ENCODE measurements around the gene KIAA0319L.
A peak's percentile ranks its signal among the peaks of the same experiment; 100 is the strongest.
"Not testable (repeated sequence)": the region's sequence is repeated elsewhere in the genome, so short reads cannot be mapped to it uniquely, and the experiment has no call there.

The KIAA0319L gene

GRCh38 chr1:35580949-35581388 is 23.8 kb upstream of the KIAA0319L start:
- DNase-seq, result no peak

DNA sequence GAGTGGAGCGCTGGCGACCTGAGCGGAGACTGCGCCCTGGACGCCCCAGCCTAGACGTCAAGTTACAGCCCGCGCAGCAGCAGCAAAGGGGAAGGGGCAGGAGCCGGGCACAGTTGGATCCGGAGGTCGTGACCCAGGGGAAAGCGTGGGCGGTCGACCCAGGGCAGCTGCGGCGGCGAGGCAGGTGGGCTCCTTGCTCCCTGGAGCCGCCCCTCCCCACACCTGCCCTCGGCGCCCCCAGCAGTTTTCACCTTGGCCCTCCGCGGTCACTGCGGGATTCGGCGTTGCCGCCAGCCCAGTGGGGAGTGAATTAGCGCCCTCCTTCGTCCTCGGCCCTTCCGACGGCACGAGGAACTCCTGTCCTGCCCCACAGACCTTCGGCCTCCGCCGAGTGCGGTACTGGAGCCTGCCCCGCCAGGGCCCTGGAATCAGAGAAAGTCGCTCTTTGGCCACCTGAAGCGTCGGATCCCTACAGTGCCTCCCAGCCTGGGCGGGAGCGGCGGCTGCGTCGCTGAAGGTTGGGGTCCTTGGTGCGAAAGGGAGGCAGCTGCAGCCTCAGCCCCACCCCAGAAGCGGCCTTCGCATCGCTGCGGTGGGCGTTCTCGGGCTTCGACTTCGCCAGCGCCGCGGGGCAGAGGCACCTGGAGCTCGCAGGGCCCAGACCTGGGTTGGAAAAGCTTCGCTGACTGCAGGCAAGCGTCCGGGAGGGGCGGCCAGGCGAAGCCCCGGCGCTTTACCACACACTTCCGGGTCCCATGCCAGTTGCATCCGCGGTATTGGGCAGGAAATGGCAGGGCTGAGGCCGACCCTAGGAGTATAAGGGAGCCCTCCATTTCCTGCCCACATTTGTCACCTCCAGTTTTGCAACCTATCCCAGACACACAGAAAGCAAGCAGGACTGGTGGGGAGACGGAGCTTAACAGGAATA is 20.1 kb upstream of the KIAA0319L start:
- peak; percentile 90 to 91 for DNase-seq

GRCh38 chr1:35576766-35577070 is 19.5 kb upstream of the KIAA0319L start:
- not testable (repeated sequence) for DNase-seq

DNA sequence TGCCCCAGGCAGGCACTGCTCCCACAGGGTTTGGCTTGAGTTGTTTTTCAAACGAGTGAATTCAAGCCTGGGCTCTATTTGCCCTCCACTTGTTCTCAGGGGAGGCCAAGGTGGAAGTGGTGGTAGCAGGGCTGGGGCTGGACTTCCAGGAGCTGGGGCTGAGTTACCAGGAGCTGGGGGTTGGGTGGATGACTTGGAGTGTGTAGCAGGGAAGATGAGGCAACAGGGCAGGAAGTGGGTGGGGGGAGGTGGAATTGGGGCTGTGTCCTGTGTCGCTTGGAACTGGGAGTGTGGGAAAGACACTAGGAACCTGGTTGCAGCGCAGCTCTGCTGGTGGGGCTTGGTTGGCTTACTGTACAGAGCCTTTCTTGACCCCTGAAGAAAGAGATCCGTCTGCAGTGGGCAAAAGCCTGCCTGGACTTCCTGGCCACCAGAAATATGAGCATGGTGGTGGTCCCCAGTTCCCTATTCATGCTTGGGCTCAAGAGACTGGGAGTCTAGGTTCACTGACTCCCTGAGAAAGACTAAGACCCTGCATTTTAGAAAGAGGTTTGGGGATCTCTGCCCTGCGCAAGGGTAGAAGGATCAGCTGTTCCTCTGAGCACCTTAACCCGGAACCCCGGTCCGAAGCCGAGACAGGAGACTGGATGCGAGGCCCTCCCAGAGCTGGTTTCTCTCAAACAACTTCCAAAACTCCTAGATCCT is 19.0 kb upstream of the KIAA0319L start:
- DNase-seq, result peak; percentile 27 to 47

DNA sequence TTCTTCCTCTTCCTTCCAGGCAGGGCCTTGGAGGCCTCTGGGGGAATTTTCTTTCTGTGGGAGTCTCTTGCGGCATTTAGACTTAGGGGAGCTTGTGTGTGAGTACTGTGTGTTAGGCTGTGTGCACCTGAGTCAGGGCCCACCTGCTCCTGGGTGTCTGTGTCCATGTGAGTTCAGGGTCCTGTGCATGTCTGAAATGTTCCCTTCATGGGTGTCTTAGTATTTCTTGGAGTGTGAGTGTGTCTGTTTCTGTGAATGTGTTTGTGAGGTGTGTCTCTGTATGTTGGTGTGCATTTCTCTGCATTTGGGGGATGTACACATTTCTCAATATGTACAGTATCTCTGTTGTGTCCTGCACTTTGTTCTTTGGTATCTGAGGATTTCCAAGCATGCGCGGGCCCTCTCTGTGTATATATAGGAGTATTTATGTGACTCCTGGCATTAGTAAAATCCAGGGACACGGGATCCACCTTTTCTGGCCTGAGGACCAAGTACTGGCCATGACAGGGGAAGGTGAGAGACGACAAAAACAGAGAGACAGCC is 18.3 kb upstream of the KIAA0319L start:
- no peak for DNase-seq

- DNase-seq, result no peak
These were observed 17.6 kb upstream of the KIAA0319L start for GRCh38 chr1:35574655-35575415.

DNA sequence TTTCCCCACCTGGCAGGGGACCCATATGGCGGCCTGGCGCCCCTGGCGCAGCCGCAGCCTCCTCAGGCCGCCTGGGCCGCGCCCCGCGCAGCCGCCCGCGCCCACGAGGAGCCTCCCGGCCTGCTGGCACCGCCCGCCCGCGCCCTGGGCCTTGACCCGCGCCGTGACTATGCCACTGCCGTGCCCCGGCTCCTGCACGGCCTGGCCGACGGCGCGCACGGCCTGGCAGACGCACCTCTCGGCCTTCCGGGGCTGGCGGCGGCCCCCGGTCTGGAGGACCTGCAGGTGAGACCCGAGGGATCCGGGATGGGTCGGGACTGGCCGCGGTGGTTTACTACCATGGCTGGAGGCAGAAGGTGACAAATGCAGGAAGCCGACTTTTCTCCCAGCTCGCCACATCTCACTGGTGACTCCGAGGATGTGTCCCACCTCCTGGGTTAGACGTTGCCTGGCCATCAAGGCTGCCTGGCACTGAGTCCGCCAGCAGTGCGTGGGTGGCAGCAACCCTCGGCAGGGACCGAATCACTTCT is 17.0 kb upstream of the KIAA0319L start:
- no peak for DNase-seq

GRCh38 chr1:35573198-35574124 is 16.3 kb upstream of the KIAA0319L start, which contains the start of gene TFAP2E:
TSS of gene TFAP2E (plus strand) at chr1:35573314. CDS start at chr1:35573578, 264 bp downstream.
- DNase-seq, result no peak

DNA sequence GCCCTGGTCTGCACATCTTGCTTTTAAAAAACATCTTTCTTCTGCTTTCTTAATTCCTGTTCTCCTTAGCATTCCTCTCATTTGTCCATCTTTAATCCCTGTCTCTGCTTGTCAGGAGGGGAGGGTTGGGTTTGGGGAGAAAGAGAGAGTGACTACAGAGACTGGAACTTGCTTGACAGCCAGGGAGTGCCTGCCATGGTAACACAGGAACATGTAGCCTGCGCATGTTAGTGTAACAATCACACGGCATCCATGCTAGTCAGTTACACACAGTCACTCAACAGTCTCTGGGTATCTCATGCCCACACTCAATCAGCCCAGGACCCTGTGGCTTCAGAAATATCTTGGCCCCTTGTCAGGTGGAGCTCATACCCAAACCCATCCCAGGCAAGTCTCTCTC is 15.1 kb upstream of the KIAA0319L start:
- no peak for DNase-seq

- no peak for DNase-seq
These were observed 14.1 kb upstream of the KIAA0319L start for GRCh38 chr1:35571263-35571662.

- no peak for DNase-seq
These were observed 13.5 kb upstream of the KIAA0319L start for GRCh38 chr1:35570589-35571137.

DNA sequence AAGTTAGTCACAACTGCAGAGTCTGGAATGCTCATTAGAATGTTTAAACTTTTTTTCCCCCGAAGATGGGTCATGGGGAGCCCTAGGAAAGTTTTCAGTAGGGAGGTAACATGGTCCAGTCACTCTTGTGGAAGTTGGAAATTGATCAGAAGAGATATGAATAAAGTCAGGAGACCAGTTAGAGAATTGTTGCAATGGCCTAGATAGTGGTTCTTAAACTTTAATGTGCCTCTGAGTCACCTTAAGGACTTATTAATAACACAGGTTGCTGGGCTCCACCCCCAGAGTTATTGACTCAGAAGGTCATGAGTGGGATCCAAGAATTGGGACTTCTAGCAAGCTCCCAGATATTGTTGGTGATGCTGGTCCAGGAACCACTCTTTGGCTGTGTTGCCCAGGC is 12.7 kb upstream of the KIAA0319L start:
- DNase-seq, result no peak

DNA sequence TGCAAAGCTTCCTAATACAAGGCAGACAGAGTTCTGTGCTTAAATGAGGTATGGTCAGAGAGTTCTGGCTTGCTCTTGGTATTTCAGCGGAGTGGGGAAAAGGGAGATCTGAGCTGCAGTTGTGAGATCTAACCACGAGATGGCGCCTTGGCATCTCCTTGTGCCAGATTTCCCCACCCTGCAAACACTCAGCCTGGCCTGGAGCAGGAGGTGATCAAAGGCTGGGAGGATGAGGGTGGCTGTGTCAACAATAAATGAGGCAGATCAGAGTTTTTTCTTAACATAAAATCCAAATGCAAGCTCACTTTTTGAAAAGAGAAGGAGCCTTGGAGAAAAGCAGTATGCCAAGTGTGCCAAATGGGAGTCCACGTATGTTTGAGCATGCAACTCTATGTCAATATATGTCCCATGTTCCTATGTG is 11.8 kb upstream of the KIAA0319L start:
- peak; percentile 62 to 66 for DNase-seq

DNA sequence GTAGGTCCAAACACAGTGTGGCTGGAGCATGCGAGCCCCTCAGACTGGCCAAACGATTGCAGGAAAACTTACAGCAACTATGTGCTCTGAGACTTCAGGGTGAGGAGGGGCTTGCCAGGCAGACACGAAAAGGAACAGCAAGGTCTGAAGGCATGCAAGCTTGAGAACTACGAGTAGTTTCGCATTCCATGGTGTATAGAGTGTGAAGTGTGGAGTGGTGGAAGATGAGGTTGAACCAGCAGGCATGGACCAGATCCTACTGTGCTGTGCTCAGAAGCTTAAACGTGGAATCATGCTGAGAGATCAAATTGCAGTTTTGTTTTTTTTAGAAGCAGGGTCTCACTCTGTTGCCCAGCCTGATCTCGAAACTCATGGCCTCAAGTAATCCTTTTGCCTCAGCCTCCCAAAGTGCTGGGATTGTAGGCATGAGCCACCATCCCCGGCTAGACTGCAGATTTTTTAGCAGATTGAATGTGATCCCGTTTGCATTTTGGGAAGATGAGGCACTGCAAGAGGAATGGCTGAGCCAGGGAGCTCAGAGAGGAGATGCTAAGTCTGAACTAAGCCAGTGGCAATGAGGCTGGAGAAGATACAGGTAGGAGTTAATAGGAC is 10.8 kb upstream of the KIAA0319L start:
- DNase-seq, result no peak

GRCh38 chr1:35565742-35566133 is 8.5 kb upstream of the KIAA0319L start:
- no peak for DNase-seq

DNA sequence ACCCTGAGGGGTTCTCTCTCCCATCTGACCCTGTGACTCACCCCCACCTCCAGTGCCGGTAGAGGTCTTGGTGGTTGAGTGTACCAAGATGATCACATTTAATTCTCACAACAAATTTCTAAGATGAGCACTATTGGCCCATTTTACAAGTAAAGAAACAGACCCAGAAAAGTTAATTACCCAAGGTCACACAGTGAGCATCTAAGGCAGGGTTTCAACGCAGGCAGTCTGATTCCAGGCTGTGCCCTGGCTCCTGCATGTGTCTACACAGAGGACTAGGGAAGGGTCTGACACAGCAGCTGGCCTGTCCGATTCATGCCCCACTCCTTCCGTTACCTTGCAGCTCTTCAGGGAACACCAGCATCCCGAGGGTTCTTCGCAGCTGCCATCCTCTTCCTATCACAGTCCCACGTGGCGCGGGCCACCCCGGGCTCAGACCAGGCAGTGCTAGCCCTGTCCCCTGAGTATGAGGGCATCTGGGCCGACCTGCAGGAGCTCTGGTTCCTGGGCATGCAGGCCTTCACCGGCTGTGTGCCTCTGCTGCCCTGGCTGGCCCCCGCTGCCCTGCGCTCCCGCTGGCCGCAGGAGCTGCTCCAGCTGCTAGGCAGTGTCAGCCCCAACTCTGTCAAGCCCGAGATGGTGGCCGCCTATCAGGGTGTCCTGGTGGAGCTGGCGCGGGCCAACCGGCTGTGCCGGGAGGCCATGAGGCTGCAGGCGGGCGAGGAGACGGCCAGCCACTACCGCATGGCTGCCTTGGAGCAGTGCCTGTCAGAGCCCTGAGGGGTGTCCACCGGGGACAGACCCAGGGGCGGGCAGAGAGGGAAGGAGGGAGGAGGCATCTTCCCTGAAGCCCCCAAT is 7.9 kb upstream of the KIAA0319L start:
- no peak for DNase-seq

DNA sequence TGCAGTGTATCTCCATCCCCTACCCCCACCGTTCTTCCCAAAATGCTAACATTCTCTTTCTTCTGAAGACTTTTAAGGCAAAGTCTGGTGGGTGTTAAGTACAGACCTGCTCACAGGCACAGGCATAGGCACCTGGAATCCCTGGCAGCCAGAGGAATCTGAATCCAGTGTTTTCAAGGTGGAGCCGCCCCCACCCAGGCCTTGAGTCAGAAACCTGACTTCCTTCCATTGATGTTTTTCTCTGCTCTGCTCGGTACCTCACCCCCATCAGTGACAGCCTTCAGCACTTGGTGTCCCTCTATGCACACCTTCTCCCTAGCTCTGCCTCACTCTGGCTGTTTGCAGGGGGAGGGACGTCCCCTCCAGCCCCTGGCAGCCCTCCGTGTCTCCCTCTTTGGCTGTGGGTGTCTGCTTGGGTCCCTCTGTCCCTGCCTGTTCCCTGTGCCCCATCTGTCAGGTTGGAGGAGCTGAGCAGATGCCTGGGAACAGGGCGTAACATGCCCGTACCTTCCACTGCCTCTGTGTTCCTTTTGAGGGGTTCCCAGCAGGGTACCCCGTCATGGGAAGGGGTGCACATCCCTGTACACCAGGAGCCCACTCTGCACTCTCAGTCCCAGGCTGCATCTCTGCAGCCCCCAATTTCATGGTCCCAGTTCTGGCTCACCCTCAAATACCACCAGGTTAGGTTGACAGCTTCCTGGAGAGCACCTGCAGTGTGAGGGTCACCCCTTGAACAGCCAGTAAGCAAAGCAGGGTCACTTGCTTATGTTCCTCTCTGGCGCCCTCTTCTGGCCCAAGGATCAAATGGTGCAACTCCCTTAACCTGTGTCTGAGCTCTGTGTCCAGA is 7.1 kb upstream of the KIAA0319L start:
- DNase-seq, result peak; percentile 62 to 77

GRCh38 chr1:35563166-35563565 is 6.0 kb upstream of the KIAA0319L start:
- no peak for DNase-seq

All from AML-193 (cell line).